K562 (cell line): ENCODE results near the gene FBLIM1. TPM values are rescaled to one million over a fixed set of nuclear protein-coding genes. Genes with fewer than 3 reads are reported as not detected.
A peak's percentile ranks its signal among the peaks of the same experiment; 100 is the strongest.

Experiments used
- BRD9 ChIP-seq: fragments of 450-650 bp; IDR thresholded peaks from 2 replicates; pipeline ENCODE4 v1.6.1; 2018; ENCODE audit warnings: low read depth; ENCODE audit not compliant: partially characterized antibody
- CAMTA2 ChIP-seq: fragments of 250-450 bp; sonication (Bioruptor Pico); conservative IDR thresholded peaks from 2 replicates; pipeline ENCODE4 v1.5.1; 2022
- FUS ChIP-seq: fragments of 200-400 bp; formaldehyde crosslinking; optimal IDR thresholded peaks from 2 replicates; pipeline ENCODE3; 2017; ENCODE audit warnings: low read depth, low read length
- GATAD2B ChIP-seq: fragments of 450-650 bp; IDR thresholded peaks from 2 replicates; pipeline ENCODE4 v1.6.1; 2017; ENCODE audit warnings: mild to moderate bottlenecking, borderline replicate concordance
- KAT2B ChIP-seq: IDR thresholded peaks from one replicate; pipeline ENCODE4 v1.6.1; 2012; ENCODE audit warnings: low read depth, mild to moderate bottlenecking, control low read depth, inconsistent platforms, low read length, moderate library complexity
- NFYB ChIP-seq: IDR thresholded peaks from 2 replicates; pipeline ENCODE4 v1.6.1; 2011; ENCODE audit warnings: mild to moderate bottlenecking, moderate library complexity; ENCODE audit not compliant: insufficient read length; ENCODE audit errors: extremely low read depth
- RBFOX2 ChIP-seq: fragments of 200-400 bp; formaldehyde crosslinking; IDR thresholded peaks from 2 replicates; pipeline ENCODE4 v1.6.1; 2017; ENCODE audit warnings: low read depth, mild to moderate bottlenecking, low read length, moderate library complexity
- RFX7 ChIP-seq: fragments of 250-450 bp; sonication (Bioruptor Pico); IDR thresholded peaks from 2 replicates; pipeline ENCODE4 v1.5.1; 2021; ENCODE audit warnings: mild to moderate bottlenecking
- ZNF695 ChIP-seq: fragments of 450-650 bp; formaldehyde crosslinking; IDR thresholded peaks from 2 replicates; pipeline ENCODE4 v1.4.0; 2020; ENCODE audit warnings: mild to moderate bottlenecking, moderate library complexity
- ZNF766 ChIP-seq: fragments of 200-800 bp; sonication (Bioruptor generic); conservative IDR thresholded peaks from 2 replicates; pipeline ENCODE4 v1.6.1; 2016; ENCODE audit warnings: missing genetic modification characterization, missing compliant biosample characterization
- polyA plus RNA-seq, 8 experiments: library from polyadenylated mRNA; depleted of rRNA in 4 of 8; stranded (reverse) in 5 of 8; unstranded in 3 of 8; fragments of >200 nt; fragmentation: Nextera tagmentation in 2 of 8; fragmentation: Illumina TruSeq in 1 of 8; extraction: Ambion mirVana in 2 of 8; extraction: Trizol in 1 of 8; gene quantifications; 2 replicates each; pipeline versions ENCODE4 v1.2.1 to v1.2.3, GENCODE V29; 2011 to 2014; ENCODE audit warnings: inconsistent platforms in 1 of 8, missing spikeins in 1 of 8
- total RNA-seq, 7 experiments: library from RNA; depleted of rRNA in 6 of 7; stranded (reverse); fragments of >200 nt in 6 of 7; fragmentation: Illumina TruSeq in 2 of 7; extraction: Trizol in 2 of 7; gene quantifications; 2 replicates each; pipeline versions ENCODE4 v1.2.1 to v1.2.3, GENCODE V29; 2011 to 2021; ENCODE audit warnings: low replicate concordance in 1 of 7
- TF ChIP-seq, protein P1 (sequence below), 2 experiments: fragments of 450-650 bp; IDR thresholded peaks; 2 replicates each; pipeline ENCODE4 v1.6.1; 2016; ENCODE audit warnings: mild to moderate bottlenecking in 2 of 2, borderline replicate concordance in 1 of 2, low read depth in 1 of 2, moderate library complexity in 1 of 2
- TF ChIP-seq, protein P2 (sequence below): fragments of 250-450 bp; sonication (Bioruptor Pico); IDR thresholded peaks from 2 replicates; pipeline ENCODE4 v1.4.0; 2020; ENCODE audit warnings: mild to moderate bottlenecking
- TF ChIP-seq, protein P3 (sequence below): fragments of 450-650 bp; formaldehyde crosslinking; conservative IDR thresholded peaks from 2 replicates; pipeline ENCODE4 v1.4.0; 2022; ENCODE audit warnings: mild to moderate bottlenecking, missing genetic modification characterization
- TF ChIP-seq, protein P4 (sequence below): fragments of 450-650 bp; IDR thresholded peaks from 2 replicates; pipeline ENCODE4 v1.6.1; 2016

Gene FBLIM1
- total and polyA plus RNA-seq, 9 of the 15 experiments (the other 6 are each of a cell fraction or from before 2014, with no cell fraction given), result 0.14 to 0.24 TPM; not detected in 7

DNA sequence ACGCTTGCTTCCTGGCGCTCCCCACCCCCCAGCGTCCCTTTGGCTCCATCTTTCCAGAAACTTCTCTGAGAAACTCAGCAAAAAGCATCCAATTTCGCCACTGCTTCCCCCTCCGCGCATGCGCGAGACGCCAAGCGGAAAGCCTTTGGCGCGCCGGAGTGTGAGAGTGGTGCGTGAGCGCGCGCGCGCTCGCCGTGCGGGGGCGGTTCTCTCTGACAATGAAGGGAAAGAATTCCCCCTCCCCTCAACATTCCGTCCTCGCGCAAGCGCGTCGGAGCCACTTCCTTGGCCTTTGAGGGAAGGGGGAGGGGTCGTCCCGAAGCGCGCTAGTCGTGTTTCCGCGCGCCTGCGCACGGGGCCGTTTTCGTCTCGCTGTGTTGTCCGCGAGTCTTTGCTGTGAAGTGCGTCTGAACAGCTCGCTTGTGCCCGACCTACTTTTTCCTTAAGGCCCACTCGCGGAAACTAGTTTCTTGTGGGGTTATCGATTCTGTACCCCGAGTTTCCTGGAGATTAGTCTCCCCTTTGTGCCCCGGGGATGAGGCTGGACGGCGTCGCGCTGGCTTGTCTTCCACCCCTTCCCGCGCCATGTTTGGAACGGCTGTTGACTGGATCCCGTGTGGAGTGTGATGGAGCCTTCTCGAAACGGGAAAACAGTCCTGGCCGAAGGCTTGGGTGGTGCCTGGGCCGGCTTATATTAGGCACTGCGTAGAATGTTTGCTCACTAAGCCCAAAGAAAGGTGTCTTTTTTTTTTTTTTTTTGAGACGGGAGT, 77.3 kb downstream of the FBLIM1 start (continued):
- TF ChIP-seq, protein P1, sequence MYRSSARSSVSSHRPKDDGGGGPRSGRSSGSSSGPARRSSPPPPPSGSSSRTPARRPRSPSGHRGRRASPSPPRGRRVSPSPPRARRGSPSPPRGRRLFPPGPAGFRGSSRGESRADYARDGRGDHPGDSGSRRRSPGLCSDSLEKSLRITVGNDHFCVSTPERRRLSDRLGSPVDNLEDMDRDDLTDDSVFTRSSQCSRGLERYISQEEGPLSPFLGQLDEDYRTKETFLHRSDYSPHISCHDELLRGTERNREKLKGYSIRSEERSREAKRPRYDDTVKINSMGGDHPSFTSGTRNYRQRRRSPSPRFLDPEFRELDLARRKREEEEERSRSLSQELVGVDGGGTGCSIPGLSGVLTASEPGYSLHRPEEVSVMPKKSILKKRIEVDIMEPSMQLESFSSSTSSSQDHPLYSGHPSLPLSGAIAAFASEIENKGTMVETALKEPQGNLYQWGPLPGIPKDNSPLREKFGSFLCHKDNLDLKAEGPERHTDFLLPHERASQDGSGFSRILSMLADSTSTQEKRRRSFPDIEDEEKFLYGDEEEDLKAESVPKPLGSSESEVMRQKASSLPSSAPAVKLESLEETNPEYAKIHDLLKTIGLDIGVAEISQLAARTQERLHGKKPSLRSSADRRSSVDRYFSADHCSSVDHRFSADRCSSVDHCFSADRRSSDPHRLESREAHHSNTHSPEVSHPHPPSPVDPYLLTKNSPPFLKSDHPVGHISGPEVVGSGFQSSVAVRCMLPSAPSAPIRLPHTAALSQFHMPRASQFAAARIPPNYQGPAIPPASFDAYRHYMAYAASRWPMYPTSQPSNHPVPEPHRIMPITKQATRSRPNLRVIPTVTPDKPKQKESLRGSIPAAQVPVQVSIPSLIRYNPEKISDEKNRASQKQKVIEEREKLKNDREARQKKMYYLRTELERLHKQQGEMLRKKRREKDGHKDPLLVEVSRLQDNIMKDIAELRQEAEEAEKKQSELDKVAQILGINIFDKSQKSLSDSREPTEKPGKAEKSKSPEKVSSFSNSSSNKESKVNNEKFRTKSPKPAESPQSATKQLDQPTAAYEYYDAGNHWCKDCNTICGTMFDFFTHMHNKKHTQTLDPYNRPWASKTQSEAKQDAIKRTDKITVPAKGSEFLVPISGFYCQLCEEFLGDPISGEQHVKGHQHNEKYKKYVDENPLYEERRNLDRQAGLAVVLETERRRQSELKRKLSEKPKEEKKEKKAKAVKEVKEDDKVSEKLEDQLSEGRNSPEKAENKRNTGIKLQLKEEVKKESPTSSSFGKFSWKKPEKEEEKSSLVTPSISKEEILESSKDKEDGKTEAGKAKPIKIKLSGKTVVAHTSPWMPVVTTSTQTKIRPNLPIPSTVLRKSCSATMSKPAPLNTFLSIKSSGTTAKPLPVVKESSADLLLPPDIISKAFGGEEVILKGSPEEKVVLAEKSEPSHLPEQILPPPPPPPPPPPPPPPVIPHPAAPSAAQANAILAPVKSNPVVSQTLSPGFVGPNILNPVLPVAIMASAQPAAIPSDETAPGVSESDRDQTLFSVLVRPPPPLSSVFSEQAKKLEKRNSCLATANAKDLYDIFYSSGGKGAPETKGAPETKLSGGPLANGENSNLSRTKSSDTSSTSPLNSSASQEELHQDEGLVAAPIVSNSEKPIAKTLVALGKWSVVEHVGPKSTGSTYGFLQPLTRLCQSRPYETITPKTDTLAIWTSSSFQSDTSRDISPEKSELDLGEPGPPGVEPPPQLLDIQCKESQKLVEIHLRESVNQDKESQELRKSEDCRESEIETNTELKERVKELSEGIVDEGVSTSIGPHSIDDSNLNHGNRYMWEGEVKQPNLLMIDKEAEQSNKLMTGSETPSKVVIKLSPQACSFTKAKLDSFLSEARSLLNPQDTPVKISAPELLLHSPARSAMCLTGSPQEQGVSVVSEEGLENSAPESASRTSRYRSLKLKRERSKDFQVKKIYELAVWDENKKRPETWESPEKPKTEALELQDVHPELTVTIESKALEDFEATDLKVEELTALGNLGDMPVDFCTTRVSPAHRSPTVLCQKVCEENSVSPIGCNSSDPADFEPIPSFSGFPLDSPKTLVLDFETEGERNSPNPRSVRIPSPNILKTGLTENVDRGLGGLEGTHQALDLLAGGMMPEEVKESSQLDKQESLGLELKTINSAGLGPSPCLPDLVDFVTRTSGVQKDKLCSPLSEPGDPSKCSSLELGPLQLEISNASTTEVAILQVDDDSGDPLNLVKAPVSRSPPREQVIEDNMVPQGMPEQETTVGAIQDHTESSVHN (IDR thresholded peaks at IDR 0.05; ENCODE audit: borderline replicate concordance in 1 of 2, low read depth in 1 of 2), result peak in 1 of 2 experiments; percentile 24; a peak in 1 of 4 replicates
- TF ChIP-seq, protein P2, sequence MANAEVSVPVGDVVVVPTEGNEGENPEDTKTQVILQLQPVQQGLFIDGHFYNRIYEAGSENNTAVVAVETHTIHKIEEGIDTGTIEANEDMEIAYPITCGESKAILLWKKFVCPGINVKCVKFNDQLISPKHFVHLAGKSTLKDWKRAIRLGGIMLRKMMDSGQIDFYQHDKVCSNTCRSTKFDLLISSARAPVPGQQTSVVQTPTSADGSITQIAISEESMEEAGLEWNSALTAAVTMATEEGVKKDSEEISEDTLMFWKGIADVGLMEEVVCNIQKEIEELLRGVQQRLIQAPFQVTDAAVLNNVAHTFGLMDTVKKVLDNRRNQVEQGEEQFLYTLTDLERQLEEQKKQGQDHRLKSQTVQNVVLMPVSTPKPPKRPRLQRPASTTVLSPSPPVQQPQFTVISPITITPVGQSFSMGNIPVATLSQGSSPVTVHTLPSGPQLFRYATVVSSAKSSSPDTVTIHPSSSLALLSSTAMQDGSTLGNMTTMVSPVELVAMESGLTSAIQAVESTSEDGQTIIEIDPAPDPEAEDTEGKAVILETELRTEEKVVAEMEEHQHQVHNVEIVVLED, result peak; percentile 89
- TF ChIP-seq, protein P3, sequence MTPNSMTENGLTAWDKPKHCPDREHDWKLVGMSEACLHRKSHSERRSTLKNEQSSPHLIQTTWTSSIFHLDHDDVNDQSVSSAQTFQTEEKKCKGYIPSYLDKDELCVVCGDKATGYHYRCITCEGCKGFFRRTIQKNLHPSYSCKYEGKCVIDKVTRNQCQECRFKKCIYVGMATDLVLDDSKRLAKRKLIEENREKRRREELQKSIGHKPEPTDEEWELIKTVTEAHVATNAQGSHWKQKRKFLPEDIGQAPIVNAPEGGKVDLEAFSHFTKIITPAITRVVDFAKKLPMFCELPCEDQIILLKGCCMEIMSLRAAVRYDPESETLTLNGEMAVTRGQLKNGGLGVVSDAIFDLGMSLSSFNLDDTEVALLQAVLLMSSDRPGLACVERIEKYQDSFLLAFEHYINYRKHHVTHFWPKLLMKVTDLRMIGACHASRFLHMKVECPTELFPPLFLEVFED, result peak; percentile 85
- TF ChIP-seq, protein P4, sequence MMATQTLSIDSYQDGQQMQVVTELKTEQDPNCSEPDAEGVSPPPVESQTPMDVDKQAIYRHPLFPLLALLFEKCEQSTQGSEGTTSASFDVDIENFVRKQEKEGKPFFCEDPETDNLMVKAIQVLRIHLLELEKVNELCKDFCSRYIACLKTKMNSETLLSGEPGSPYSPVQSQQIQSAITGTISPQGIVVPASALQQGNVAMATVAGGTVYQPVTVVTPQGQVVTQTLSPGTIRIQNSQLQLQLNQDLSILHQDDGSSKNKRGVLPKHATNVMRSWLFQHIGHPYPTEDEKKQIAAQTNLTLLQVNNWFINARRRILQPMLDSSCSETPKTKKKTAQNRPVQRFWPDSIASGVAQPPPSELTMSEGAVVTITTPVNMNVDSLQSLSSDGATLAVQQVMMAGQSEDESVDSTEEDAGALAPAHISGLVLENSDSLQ, result peak; percentile 84
- no peak for TF ChIP-seq CAMTA2 (CRISPR knock-in tag)
- TF ChIP-seq ZNF695 (CRISPR knock-in tag), result 0 out of 2 replicates have a peak, but pooled peaks have one; percentile 85
- peak; percentile 76 for TF ChIP-seq GATAD2B
- TF ChIP-seq ZNF766 (CRISPR knock-in tag), result peak; percentile 20
- no peak for TF ChIP-seq KAT2B
- no peak for TF ChIP-seq FUS
- peak; percentile 87 for TF ChIP-seq BRD9
- no peak for TF ChIP-seq RFX7 (CRISPR knock-in tag)
- TF ChIP-seq RBFOX2, result peak; percentile 83
- TF ChIP-seq NFYB, result no peak
